Fibroblast of peridontal ligament (primary cell): ENCODE data around the gene EYA2.
"Not testable (repeated sequence)": the region's sequence is repeated elsewhere in the genome, so short reads cannot be mapped to it uniquely, and the experiment has no call there.

Experiments
- DNase-seq: peaks from one replicate; pipeline ENCODE4 v3.0.0-alpha.2; 2010; ENCODE audit errors: extremely low read depth

The EYA2 gene

GRCh38 chr20:47204850-47205122 lies 310.1 kb downstream of the EYA2 start:
- DNase-seq, result not testable (repeated sequence)

GRCh38 chr20:47205577-47206123 lies 311.0 kb downstream of the EYA2 start:
- peak; percentile 75 for DNase-seq

- not testable (repeated sequence) for DNase-seq
These were observed 311.9 kb downstream of the EYA2 start for GRCh38 chr20:47206552-47206951.

GRCh38 chr20:47206962-47207641 lies 312.5 kb downstream of the EYA2 start:
- no peak for DNase-seq

- DNase-seq, result no peak
These were observed 314.0 kb downstream of the EYA2 start for GRCh38 chr20:47208534-47209174.

- no peak for DNase-seq
These were observed 315.3 kb downstream of the EYA2 start for GRCh38 chr20:47209982-47210381.

GRCh38 chr20:47210470-47210869 lies 315.8 kb downstream of the EYA2 start:
- DNase-seq, result no peak

- DNase-seq, result no peak
These were observed 316.4 kb downstream of the EYA2 start for GRCh38 chr20:47211036-47211435.

GRCh38 chr20:47212606-47213207 lies 318.1 kb downstream of the EYA2 start:
- DNase-seq, result no peak

- DNase-seq, result no peak
These were observed 319.3 kb downstream of the EYA2 start for GRCh38 chr20:47213966-47214365.

- no peak for DNase-seq
These were observed 321.2 kb downstream of the EYA2 start for GRCh38 chr20:47215653-47216397.

GRCh38 chr20:47216819-47217410 lies 322.3 kb downstream of the EYA2 start:
- DNase-seq, result no peak

GRCh38 chr20:47217482-47218446 lies 323.1 kb downstream of the EYA2 start:
- DNase-seq, result no peak

GRCh38 chr20:47220161-47220582 lies 325.5 kb downstream of the EYA2 start:
- peak; percentile 26 for DNase-seq

GRCh38 chr20:47221036-47221625 lies 326.5 kb downstream of the EYA2 start:
- no peak for DNase-seq

GRCh38 chr20:47222468-47223119 lies 328.0 kb downstream of the EYA2 start:
- DNase-seq, result no peak

- DNase-seq, result no peak
These were observed 329.3 kb downstream of the EYA2 start for GRCh38 chr20:47223896-47224295.

- DNase-seq, result no peak
These were observed 329.7 kb downstream of the EYA2 start for GRCh38 chr20:47224300-47224791.

- DNase-seq, result no peak
These were observed 330.2 kb downstream of the EYA2 start for GRCh38 chr20:47224857-47225256.

- no peak for DNase-seq
These were observed 330.8 kb downstream of the EYA2 start for GRCh38 chr20:47225458-47225857.
